GM21528 (cell line): ENCODE results near the gene SDE2.
"Not testable (repeated sequence)": the region's sequence is repeated elsewhere in the genome, so short reads cannot be mapped to it uniquely, and the experiment has no call there.

Experiments used
- ATAC-seq: cut with Tn5 transposase; IDR thresholded peaks from one replicate; pipeline ENCODE4 v1.9.1; 2021; ENCODE audit warnings: mild to moderate bottlenecking, moderate library complexity; ENCODE audit not compliant: unreplicated experiment, low FRiP score

SDE2 gene

GRCh38 chr1:226007126-226007892 is 8.2 kb upstream of the SDE2 start:
- not testable (repeated sequence) for ATAC-seq

- ATAC-seq = no peak
These were observed 7.5 kb upstream of the SDE2 start for GRCh38 chr1:226006686-226007085.

- ATAC-seq = no peak
These were observed 5.3 kb upstream of the SDE2 start for GRCh38 chr1:226004396-226004795.

GRCh38 chr1:226003502-226004170 is 4.5 kb upstream of the SDE2 start:
- no peak for ATAC-seq

GRCh38 chr1:226002667-226003501 is 3.7 kb upstream of the SDE2 start:
- no peak for ATAC-seq

- ATAC-seq = peak; percentile 20
These were observed 3.0 kb upstream of the SDE2 start for GRCh38 chr1:226001963-226002666.

- no peak for ATAC-seq
These were observed 1.9 kb upstream of the SDE2 start for GRCh38 chr1:226001088-226001487.

- not testable (repeated sequence) for ATAC-seq
These were observed 1.4 kb upstream of the SDE2 start for GRCh38 chr1:226000493-226001081.

- ATAC-seq = peak; percentile 42
These were observed 782 bp upstream of the SDE2 start for GRCh38 chr1:225999912-226000337.

- peak; percentile 19 for ATAC-seq
These were observed 450 bp downstream of the SDE2 start for GRCh38 chr1:225998560-225999226.

- ATAC-seq = no peak
These were observed 2.1 kb downstream of the SDE2 start for GRCh38 chr1:225996946-225997545.

GRCh38 chr1:225995919-225996864 is 3.0 kb downstream of the SDE2 start:
- no peak for ATAC-seq

- no peak for ATAC-seq
These were observed 8.3 kb downstream of the SDE2 start for GRCh38 chr1:225990705-225991464.

- ATAC-seq = no peak
These were observed 11.4 kb downstream of the SDE2 start for GRCh38 chr1:225987491-225988316.

GRCh38 chr1:225981714-225982113 is 17.4 kb downstream of the SDE2 start:
- ATAC-seq = no peak

- ATAC-seq = no peak
These were observed 18.9 kb downstream of the SDE2 start for GRCh38 chr1:225980005-225980836.
